Stimulated activated naive CD8-positive, alpha-beta T cell treated with anti-CD3 and anti-CD28 coated beads, Interleukin-15, Interleukin-2, amounts not matched to agents 100 ng/mL and 50 ng/mL, for 24 hours (primary cell): ENCODE measurements around the gene PIP4K2B.

Experiments
- H3K27ac Mint-ChIP-seq: one replicate; pipeline ENCODE4 v1.8.0; 2021; ENCODE audit warnings: mild to moderate bottlenecking, mixed read lengths
- H3K27me3 Mint-ChIP-seq: one replicate; pipeline ENCODE4 v1.8.0; 2021; ENCODE audit warnings: mixed read lengths
- H3K36me3 Mint-ChIP-seq: one replicate; pipeline ENCODE4 v1.8.0; 2021; ENCODE audit warnings: low read depth, mixed read lengths
- H3K4me1 Mint-ChIP-seq: one replicate; pipeline ENCODE4 v1.8.0; 2021; ENCODE audit warnings: low read depth, mixed read lengths
- H3K4me3 Mint-ChIP-seq: one replicate; pipeline ENCODE4 v1.8.0; 2021; ENCODE audit warnings: mild to moderate bottlenecking, mixed read lengths
- H3K9me3 Mint-ChIP-seq: one replicate; pipeline ENCODE4 v1.8.0; 2021; ENCODE audit warnings: mixed read lengths

PIP4K2B gene

DNA sequence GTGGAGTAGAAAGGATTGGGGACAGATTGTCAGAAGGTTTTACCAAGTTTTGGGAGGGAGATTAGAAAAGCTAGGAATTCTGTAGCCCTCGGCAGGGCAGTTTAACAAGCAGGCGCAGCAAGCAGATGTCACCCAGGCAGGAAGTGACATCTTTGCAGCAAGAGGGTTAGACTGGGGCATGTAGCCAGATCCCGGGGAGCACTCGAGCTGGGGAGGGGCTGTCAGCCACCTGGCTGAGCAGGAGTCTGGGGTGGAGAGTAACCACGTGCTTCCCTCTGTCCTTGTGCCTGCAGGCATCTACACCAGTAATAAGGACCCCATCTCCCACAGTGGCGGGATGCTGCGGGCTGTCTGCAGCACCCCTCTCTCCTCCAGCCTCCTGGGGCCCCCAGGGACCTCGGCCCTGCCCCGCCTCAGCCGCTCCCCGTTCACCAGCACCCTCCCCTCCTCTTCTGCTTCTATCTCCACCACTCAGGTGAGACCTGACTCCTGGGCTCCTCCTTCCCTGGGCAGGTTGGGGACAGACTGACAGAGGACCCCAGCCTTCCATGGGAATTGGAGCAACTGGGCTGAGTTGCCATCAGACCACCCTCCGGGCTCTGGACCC, 82.1 kb downstream of the PIP4K2B start:
- Mint-ChIP-seq H3K4me3 (no peak overlapping the region), H3K9me3 (no peaks in the 10 kb centered on the region), H3K4me1 (peaks cover 37% of the 10 kb centered on the region), H3K36me3 (peaks cover 61% of the 10 kb centered on the region), H3K27me3 (no peaks in the 10 kb centered on the region), H3K27ac (no peak overlapping the region)

DNA sequence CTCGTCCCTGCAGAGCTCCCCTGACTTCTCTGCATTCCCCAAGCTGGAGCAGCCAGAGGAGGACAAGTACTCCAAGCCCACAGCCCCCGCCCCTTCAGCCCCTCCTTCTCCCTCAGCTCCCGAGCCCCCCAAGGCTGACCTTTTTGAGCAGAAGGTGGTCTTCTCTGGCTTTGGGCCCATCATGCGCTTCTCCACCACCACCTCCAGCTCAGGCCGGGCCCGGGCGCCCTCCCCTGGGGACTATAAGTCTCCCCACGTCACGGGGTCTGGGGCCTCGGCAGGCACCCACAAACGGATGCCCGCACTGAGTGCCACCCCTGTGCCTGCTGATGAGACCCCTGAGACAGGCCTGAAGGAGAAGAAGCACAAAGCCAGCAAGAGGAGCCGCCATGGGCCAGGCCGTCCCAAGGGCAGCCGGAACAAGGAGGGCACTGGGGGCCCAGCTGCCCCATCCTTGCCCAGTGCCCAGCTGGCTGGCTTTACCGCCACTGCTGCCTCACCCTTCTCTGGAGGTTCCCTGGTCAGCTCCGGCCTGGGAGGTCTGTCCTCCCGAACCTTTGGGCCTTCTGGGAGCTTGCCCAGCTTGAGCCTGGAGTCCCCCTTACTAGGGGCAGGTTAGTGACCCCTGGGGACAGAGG, 82.9 kb downstream of the PIP4K2B start:
- Mint-ChIP-seq H3K4me1 (peaks cover 43% of the 10 kb centered on the region), H3K27ac (no peak overlapping the region), H3K36me3 (peaks cover 62% of the 10 kb centered on the region), H3K9me3 (no peaks in the 10 kb centered on the region), H3K4me3 (no peak overlapping the region), H3K27me3 (no peaks in the 10 kb centered on the region)
